Kidney epithelial cell (primary cell): ENCODE data around the gene PBX1. TPM values are rescaled to one million over a fixed set of nuclear protein-coding genes. Genes with fewer than 3 reads are reported as not detected.

Source experiments
- DNase-seq: peaks from one replicate; pipeline ENCODE4 v3.0.0-alpha.2; 2010; ENCODE audit warnings: low read depth
- H3K27me3 ChIP-seq: 2 replicates; pipeline ENCODE4 v1.6.0; 2011; ENCODE audit warnings: low read length; ENCODE audit not compliant: control insufficient read depth, insufficient read depth
- H3K36me3 ChIP-seq: 2 replicates; pipeline ENCODE4 v1.5.1; 2011; ENCODE audit warnings: low read length; ENCODE audit not compliant: control insufficient read depth, insufficient read depth
- H3K4me3 ChIP-seq: 2 replicates; pipeline ENCODE4 v1.5.1; 2011; ENCODE audit warnings: low read depth, mild to moderate bottlenecking, control low read depth, low read length
- CTCF ChIP-seq: IDR thresholded peaks from 2 replicates; pipeline ENCODE4 v1.5.1; 2011; ENCODE audit warnings: mild to moderate bottlenecking, moderate library complexity, low read length, control low read depth, inconsistent platforms; ENCODE audit not compliant: insufficient read depth, poor library complexity, severe bottlenecking
- total RNA-seq: library from RNA; depleted of rRNA; stranded (reverse); fragments of >200 nt; gene quantifications from 2 replicates; pipeline ENCODE4 v1.2.3, GENCODE V29; 2015

The PBX1 gene
- total RNA-seq, 1 donor from 2014 or later, result 5.7 TPM

GRCh38 chr1:164667600-164667999, 108.6 kb downstream of the PBX1 start:
- H3K27me3 ChIP-seq, result peaks cover 2% of the 10 kb centered on the region
- TF ChIP-seq CTCF, result no peak
- H3K36me3 ChIP-seq, result no peaks in the 10 kb centered on the region
- no peak overlapping the region for H3K4me3 ChIP-seq
- no peak for DNase-seq

GRCh38 chr1:164668491-164669400, 109.8 kb downstream of the PBX1 start:
- DNase-seq, result no peak
- Histone ChIP-seq H3K27me3 (peaks cover 2% of the 10 kb centered on the region), H3K4me3 (no peak overlapping the region), H3K36me3 (no peaks in the 10 kb centered on the region)
- TF ChIP-seq CTCF, result no peak

- Histone ChIP-seq H3K4me3 (no peak overlapping the region), H3K27me3 (peaks cover 2% of the 10 kb centered on the region), H3K36me3 (no peaks in the 10 kb centered on the region)
- DNase-seq, result no peak
- TF ChIP-seq CTCF, result no peak
Measured at GRCh38 chr1:164670026-164670425, 111.0 kb downstream of the PBX1 start.

GRCh38 chr1:164670786-164671185, 111.8 kb downstream of the PBX1 start:
- no peak for DNase-seq
- Histone ChIP-seq H3K36me3 (no peaks in the 10 kb centered on the region), H3K4me3 (no peak overlapping the region), H3K27me3 (peaks cover 2% of the 10 kb centered on the region)
- TF ChIP-seq CTCF, result no peak

GRCh38 chr1:164671323-164671965, 112.5 kb downstream of the PBX1 start:
- Histone ChIP-seq H3K27me3 (peaks cover 2% of the 10 kb centered on the region), H3K36me3 (no peaks in the 10 kb centered on the region), H3K4me3 (no peak overlapping the region)
- TF ChIP-seq CTCF, result no peak
- DNase-seq, result no peak
